NCI-H446 treated with DMSO at 0.1 percent for 48 hours (cell line): ENCODE results near the gene ECEL1.

Experiments
- DNase-seq: peaks from one replicate; lab custom pipeline; 2025; lab: John Stamatoyannopoulos, UW

The ECEL1 gene

GRCh38 chr2:232483923-232484627, 3.6 kb downstream of the ECEL1 start:
- no peak for DNase-seq

DNA sequence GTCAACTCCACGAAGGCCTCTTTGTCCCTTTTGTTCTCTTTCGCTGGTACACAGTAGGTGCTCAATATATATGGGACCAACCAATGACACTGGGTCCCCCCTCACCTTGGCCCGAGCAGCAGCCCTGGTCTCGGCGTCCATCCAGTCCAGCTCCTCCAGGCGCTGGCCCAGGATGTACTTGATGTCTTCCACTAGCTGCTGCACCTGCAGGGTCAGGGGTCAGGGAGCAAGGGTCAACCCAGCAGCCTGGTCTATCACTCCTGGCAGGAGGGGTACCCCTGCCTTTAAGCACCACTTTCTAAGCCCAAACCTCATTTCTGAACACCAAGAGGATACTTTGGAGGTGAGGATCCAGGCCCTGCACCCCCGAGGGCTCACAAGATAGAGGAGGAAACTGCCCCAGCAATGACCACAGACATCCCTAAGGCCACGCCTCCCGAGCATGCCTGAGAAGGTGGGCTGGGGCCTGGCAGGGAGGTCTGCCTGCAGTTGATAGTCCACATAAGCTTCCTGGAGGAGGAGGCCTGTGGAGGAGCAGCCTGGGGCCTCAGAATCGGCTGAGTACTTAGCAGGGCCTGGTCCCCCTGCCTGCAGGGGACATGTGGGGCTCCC, 4.2 kb downstream of the ECEL1 start:
- no peak for DNase-seq

DNA sequence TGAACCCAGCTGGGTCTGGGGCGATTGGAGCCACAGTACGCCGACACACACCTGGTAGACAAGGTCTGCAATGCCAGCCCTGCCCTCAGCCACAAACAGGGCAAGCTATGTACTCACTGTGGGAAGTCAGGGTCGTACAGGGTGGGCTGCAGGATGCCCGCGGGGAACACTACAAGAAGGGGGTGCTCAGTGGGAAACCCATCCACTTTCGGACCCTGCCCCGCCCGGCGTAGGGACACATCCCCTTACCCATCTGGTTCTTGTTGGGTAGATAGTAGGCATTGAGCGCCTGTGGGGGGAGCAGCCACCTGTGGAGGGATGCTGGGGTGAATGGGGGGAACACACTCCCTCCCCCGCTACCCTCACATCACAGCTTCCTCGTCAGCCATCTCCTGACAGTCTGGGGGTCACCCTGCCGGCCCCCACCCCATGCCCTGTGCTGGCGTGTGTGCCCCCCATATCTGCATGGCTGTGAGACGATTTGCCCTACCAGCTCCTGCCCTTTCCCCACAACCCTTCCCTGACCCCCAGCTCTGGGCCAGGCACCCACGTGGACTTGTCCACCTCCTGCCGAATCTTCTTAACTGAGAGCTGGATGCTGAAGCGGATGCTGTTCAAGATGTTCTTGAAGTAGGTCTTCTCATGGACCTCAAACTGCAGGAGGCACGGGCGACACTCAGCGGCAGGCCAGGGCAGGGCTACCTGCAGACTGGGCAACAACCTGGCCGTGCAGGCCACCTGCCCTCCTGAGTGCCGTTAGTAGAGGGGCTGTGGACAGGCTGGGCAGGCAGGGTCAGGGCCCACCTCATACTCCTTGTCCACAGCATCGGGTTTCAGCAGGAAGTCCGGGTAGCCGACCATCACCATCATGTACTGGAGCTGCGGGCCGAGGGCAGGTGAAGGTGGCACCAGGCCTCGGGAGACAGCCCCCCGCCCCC, 5.1 kb downstream of the ECEL1 start:
- DNase-seq = no peak

DNA sequence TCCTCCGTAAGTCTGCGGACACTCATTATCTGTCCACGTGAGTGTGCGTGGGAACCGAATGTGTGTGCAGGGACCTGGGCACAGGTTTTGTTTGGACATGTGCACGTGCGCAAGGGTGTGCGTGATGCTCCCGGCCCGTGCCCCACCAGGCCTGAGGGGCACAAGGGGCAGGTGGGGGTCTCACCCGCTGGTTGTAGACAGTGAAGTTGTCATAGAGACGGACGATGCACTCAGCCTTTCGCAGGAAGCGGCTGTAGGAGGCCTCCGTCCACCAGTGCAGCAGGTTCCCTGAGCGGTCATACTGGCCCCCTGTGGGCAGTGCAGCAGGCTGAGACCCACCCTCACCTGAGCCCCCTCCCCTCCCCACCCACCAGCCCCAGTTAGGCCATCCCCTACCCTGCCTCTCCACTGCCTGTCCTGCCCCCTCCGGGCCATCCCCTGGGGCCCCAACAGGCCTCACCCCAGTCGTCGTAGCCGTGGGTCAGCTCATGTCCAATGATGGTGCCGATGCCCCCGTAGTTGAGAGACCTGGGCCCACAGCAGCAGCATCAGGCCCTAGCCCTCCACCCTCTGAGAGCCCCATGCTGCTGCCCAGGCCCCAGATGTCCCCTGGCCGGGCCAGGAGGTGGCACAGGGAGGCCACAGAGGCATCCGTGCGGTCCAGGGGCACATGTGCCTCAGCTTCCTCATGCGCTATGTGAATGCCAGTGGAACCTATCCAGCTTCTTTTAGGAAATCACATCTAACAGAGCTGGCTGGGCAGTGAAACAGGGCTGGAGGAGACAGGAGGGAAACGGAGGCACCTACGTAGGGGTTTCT, 6.1 kb downstream of the ECEL1 start:
- DNase-seq = no peak

GRCh38 chr2:232480201-232481190, 7.1 kb downstream of the ECEL1 start:
- DNase-seq = no peak

DNA sequence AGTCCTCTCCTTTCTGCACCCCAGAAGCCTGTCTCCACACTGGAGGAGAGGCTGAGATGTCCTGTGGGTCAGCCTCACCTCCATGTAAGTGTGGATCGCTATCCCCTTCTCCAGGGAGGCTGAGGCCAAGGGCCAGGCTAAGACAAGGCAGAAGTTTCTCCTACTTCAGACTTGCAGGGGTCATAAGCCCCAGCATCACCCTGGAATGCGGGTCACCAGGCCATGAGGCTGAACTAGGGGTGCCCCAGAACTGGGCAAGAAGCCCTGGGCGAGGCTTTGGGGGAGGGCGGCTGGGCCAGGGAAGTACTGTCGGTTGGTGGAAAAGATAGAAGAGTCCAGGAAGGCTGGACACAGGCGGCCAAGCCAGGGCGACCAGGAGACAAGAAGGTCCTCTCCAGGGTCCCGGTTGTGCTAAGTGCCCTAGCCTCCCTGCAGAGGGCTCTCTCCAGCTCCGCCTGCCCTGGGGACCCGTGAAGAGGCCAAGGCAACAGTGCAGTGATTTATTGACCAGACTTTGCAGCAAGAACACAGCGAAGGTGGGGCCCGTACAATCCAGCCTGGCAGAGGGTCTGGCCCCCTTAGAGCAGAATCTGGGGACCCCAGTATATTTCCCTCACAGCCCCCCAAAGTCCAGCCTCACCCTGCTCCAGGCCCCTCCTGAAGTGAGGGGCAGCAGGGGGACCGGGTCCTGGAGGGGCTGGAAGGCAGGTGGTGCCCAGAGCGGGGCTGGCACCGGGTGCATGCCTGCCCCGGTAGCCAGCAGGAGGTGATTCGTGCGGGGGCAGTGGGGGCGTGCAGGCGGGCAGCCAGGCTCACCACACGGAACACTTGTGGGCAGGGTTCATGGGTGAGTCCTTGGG, 8.1 kb downstream of the ECEL1 start:
- DNase-seq = no peak

DNA sequence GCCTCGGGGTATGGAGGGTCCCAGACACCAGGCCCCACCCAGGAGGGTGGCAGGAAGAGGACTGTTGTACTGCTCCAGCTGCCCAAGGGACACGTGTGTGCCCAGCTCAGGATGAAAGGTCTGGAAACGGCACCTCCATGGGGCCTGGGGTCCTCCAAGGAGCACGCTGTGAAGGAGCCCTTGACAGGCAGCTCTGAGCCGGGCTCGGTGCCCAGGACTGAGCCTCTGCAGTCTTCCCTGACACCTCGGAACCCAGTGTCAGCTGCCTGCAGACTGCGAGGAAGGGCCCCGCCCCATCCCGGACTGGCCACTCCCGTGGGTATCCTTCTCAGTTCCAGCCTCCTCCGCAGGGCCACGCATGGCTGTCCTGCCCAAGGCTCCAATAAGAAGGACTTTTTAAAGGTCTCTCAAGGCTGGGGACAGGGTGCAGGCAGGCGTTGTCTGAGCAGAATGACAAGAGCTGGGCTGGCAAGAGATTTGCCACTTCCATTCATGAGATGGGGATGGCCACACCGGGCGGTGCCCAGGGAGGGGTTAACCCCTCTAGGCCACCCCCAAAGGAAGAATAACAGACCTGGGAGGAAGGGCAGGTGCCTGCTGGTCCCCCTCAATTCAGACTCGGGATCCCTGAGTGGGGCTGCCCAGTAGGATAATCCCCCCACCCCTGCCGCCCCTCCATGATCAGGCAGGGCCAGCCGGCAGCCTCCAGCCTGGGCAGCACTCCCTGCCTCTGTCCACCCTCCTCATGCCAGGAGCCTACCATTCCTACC, 8.9 kb downstream of the ECEL1 start:
- DNase-seq = no peak

DNA sequence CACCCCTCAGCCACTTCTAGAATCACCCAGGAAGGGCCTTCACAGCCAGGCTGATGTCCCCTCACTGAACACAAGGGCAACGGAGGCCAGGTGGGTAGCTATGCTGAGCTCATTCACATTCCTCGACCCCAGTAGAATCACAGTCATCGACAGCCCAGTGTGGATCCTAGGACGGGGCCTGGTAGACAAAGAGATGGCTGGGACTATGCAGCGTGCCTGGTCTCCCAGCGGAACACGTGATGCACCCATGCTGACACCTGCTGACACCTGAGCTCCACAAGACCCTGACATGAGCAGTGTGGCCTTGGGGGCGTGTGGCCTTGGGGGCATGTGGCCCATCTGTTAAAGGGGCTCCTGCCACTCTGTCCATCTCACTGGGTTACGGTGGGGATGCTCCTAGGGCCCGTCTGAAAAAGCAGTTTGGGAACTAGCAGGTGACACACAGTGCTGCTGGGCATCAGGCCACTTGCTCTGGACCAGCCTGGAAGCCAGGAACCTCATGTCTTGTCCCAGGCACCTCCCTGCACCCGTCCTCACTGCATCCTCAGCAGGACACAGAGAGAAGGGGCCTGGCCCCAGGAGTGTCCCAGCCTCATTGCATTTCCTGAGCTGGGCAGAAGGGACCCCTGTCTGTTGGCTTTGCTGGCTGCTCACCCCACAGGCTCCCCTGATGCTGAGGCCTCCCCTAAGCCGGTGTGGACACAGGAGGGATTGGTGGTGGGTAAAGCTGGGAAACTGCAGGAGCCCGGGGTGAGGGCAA, 9.7 kb downstream of the ECEL1 start:
- DNase-seq = no peak

DNA sequence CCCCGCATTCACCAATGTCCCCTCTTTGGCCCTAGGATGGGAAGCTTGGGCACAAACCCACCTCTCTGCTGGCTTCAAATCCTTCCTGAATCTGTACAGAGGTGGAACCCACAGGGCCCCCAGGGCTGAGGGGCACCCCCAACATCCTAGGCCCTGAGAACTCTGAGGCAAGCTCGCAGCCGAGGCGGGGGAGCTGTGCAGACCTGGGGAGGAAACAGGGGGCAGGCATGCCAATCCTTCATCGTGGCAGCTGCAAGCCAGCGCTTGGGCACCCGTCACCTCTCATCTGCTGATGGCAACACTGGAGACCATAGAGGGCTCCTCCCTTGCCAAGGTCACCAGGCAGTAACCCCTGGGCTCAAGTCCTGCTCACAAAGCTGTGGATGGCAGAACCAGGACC, 10.8 kb downstream of the ECEL1 start:
- no peak for DNase-seq

GRCh38 chr2:232476045-232476444, 11.6 kb downstream of the ECEL1 start:
- DNase-seq = no peak

- DNase-seq = no peak
Observed at GRCh38 chr2:232473467-232473890, 14.2 kb downstream of the ECEL1 start.

- DNase-seq = no peak
Observed at GRCh38 chr2:232466221-232466620, 21.4 kb downstream of the ECEL1 start.

- no peak for DNase-seq
Observed at GRCh38 chr2:232465061-232465460, 22.6 kb downstream of the ECEL1 start.

DNA sequence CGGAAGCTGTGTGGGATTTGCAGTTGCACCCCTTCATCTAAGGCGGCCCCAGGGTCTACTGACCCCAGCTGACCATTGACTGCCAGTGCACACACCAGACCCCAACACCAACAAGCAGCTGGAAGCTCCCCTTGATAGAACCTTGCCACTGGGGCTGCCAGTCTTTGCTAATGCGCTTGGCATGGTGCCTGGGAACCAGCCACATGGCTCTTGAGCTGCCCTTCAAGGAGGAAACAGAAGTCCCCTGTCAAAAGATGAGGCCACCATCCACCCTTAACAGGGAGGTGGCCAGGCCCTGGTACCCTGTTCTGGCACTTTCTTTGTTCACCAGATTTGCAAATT, 23.1 kb downstream of the ECEL1 start:
- no peak for DNase-seq

GRCh38 chr2:232463701-232464543, 23.7 kb downstream of the ECEL1 start:
- DNase-seq = no peak

GRCh38 chr2:232460171-232460570, 27.5 kb downstream of the ECEL1 start:
- no peak for DNase-seq

DNA sequence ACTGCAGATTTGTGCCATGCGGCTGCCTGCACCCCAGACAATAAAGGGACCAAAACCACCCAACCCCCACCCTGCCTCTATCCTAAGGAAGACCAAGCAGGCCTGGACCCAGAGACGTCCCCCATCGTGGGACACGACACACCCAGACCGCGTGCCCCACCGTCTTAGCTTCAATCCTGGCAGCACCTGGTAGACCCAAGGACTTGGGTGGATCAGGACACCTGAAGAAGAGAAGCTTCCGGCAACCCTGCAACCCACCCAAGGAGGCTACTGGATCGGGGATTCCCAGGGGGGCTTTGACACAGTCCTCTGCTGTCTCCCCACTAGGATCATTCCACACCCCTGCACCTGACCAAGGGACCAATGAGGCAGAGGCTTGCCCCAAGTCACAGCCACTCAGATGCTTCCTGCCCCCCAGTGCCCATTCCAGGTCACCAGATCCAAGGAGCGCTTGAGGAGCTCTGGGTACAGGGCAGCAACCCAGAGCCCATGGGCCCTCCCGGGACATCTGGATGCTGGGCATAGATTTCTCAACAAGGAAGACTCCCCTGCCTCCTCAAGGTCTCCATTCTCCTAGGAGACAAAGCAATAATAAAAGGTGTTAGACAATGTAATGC, 28.1 kb downstream of the ECEL1 start:
- DNase-seq = no peak
